Measurements from ENCODE around the gene SDC3. TPM values are rescaled to one million over a fixed set of nuclear protein-coding genes. Genes with fewer than 3 reads are reported as not detected.

SDC3 gene
- total and polyA plus RNA-seq, 4 donors = 3.3 to 27.5 (median 16.6) TPM

DNA sequence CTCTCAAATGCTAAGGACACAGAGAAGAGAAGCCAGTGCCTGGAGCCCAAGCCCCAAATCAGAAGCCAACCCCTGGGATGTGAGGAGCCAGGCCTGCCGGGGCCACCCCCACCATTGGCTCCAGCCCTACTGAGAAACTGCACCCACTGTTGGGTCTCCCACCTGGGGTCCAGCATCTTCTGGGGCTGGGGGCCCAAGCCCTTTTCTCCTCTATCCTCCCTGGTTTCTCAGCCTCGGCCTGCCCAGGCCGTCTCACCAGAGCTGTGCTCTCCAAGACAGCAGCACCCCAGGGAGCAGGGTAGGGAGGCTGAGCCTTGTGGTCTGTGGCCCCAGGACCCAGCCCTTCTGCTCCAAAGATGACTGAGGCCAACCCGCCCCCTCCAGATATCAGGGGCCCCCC, 37.9 kb downstream of the SDC3 start:
- Histone ChIP-seq H3K27ac (ENCODE audit: low read depth in 1 of 2, low read length in 2 of 2) (no peak overlapping the region), H3K9me3 (ENCODE audit: control insufficient read depth in 4 of 4, low read length in 3 of 4) (peaks cover 0 to 3% (median 0%) of the 10 kb centered on the region in 4 donors), H3K9ac (ENCODE audit: low read depth in 1 of 2, low read length in 2 of 2) (no peak overlapping the region), H3K4me1 (ENCODE audit: control insufficient read depth in 4 of 4, insufficient read depth in 4 of 4, low read length in 3 of 4) (no peaks in the 10 kb centered on the region), H3K36me3 (ENCODE audit: control insufficient read depth in 4 of 4, insufficient read depth in 3 of 4, low read depth in 1 of 4, low read length in 3 of 4) (no peaks in the 10 kb centered on the region), H3K4me3 (ENCODE audit: low read depth in 1 of 3, low read length in 3 of 3) (no peak overlapping the region), H3K27me3 (ENCODE audit: control insufficient read depth in 4 of 4, insufficient read depth in 4 of 4, low read length in 3 of 4) (no peaks in the 10 kb centered on the region)
- no peak for TF ChIP-seq FOXA1 (IDR thresholded peaks at IDR 0.05)
- TF ChIP-seq NR2F2 (IDR thresholded peaks at IDR 0.05) = no peak
- no peak for TF ChIP-seq TAF1 (conservative IDR thresholded peaks at IDR 0.05)
- no peak for TF ChIP-seq GABPA (IDR thresholded peaks at IDR 0.05 in 1 of 2, conservative IDR thresholded peaks at IDR 0.05 in 1 of 2)
- no peak for TF ChIP-seq CTCF (IDR thresholded peaks at IDR 0.05; ENCODE audit: low read depth, low read length, missing input control)
- TF ChIP-seq FOXA2 (IDR thresholded peaks at IDR 0.05) = no peak
- TF ChIP-seq RXRA (IDR thresholded peaks at IDR 0.05) = no peak
- no peak for TF ChIP-seq MAX (IDR thresholded peaks at IDR 0.05)
- TF ChIP-seq SP1 (IDR thresholded peaks at IDR 0.05) = no peak
- TF ChIP-seq HNF4A (conservative IDR thresholded peaks at IDR 0.05) = no peak
- no peak for TF ChIP-seq HNF4G (IDR thresholded peaks at IDR 0.05)
- TF ChIP-seq JUND (IDR thresholded peaks at IDR 0.05) = no peak
- TF ChIP-seq REST (IDR thresholded peaks at IDR 0.05) = no peak
- DNase-seq (ENCODE audit: low spot score) = no peak
- WGBS = 90% methylated on average over 4 of the region's 4 CpGs

GRCh38 chr1:30870035-30870434, 38.5 kb downstream of the SDC3 start:
- Histone ChIP-seq H3K4me1 (ENCODE audit: control insufficient read depth in 4 of 4, insufficient read depth in 4 of 4, low read length in 3 of 4) (no peaks in the 10 kb centered on the region), H3K36me3 (ENCODE audit: control insufficient read depth in 4 of 4, insufficient read depth in 3 of 4, low read depth in 1 of 4, low read length in 3 of 4) (no peaks in the 10 kb centered on the region), H3K4me3 (ENCODE audit: low read depth in 1 of 3, low read length in 3 of 3) (no peak overlapping the region), H3K27me3 (ENCODE audit: control insufficient read depth in 4 of 4, insufficient read depth in 4 of 4, low read length in 3 of 4) (no peaks in the 10 kb centered on the region), H3K9me3 (ENCODE audit: control insufficient read depth in 4 of 4, low read length in 3 of 4) (peaks cover 0 to 3% (median 0%) of the 10 kb centered on the region in 4 donors), H3K9ac (ENCODE audit: low read depth in 1 of 2, low read length in 2 of 2) (no peak overlapping the region), H3K27ac (ENCODE audit: low read depth in 1 of 2, low read length in 2 of 2) (no peak overlapping the region)
- DNase-seq (ENCODE audit: low spot score) = no peak
- WGBS = 87% methylated on average over 3 of the region's 3 CpGs
- TF ChIP-seq ATF3 (IDR thresholded peaks at IDR 0.05) = no peak
- TF ChIP-seq HNF4G (IDR thresholded peaks at IDR 0.05) = no peak
- TF ChIP-seq SP1 (IDR thresholded peaks at IDR 0.05) = no peak
- TF ChIP-seq ZBTB33 (IDR thresholded peaks at IDR 0.05) = no peak
- TF ChIP-seq EGR1 (IDR thresholded peaks at IDR 0.05; ENCODE audit: low read depth in 2 of 2) = no peak
- no peak for TF ChIP-seq HNF4A (conservative IDR thresholded peaks at IDR 0.05)
- TF ChIP-seq JUND (IDR thresholded peaks at IDR 0.05) = no peak
- TF ChIP-seq RAD21 (IDR thresholded peaks at IDR 0.05) = no peak
- no peak for TF ChIP-seq RXRA (IDR thresholded peaks at IDR 0.05)
- no peak for TF ChIP-seq MAX (IDR thresholded peaks at IDR 0.05)
- TF ChIP-seq FOXA2 (IDR thresholded peaks at IDR 0.05) = no peak
- TF ChIP-seq REST (IDR thresholded peaks at IDR 0.05) = no peak
- no peak for TF ChIP-seq GABPA (IDR thresholded peaks at IDR 0.05 in 1 of 2, conservative IDR thresholded peaks at IDR 0.05 in 1 of 2)
- TF ChIP-seq FOXA1 (IDR thresholded peaks at IDR 0.05) = no peak
- no peak for TF ChIP-seq TAF1 (conservative IDR thresholded peaks at IDR 0.05)
- TF ChIP-seq YY1 (IDR thresholded peaks at IDR 0.05) = no peak
- no peak for TF ChIP-seq NR2F2 (IDR thresholded peaks at IDR 0.05)

Measured in liver (tissue), 9 donors.